Activated CD4-positive, alpha-beta memory T cell treated with anti-CD3 and anti-CD28 coated beads for 36 hours (primary cell): ENCODE results near the gene SAMD14. TPM values are rescaled to one million over a fixed set of nuclear protein-coding genes. Genes with fewer than 3 reads are reported as not detected.
A peak's percentile ranks its signal among the peaks of the same experiment; 100 is the strongest.

Experiments
- CTCF ChIA-PET: fragments of 350-600 bp; sonication (Branson Sonifier 250); formaldehyde crosslinking; loops from one replicate; lab custom pipeline; 2021; ENCODE audit warnings: antibody characterized with exemption, inconsistent platforms; lab: Charles Lee
- POLR2A ChIA-PET: fragments of 350-600 bp; sonication (Branson Sonifier 250); formaldehyde crosslinking; loops from one replicate; lab custom pipeline; 2021; ENCODE audit warnings: antibody characterized with exemption; lab: Charles Lee
- DNase-seq: peaks from one replicate; pipeline ENCODE4 v3.0.0-alpha.2; 2020
- H3K27ac Mint-ChIP-seq: one replicate; pipeline ENCODE4 v1.8.0; 2021; ENCODE audit warnings: mixed read lengths
- H3K27me3 Mint-ChIP-seq: one replicate; pipeline ENCODE4 v1.8.0; 2021; ENCODE audit warnings: mixed read lengths
- H3K36me3 Mint-ChIP-seq: one replicate; pipeline ENCODE4 v1.8.0; 2021; ENCODE audit warnings: mixed read lengths
- H3K4me1 Mint-ChIP-seq: one replicate; pipeline ENCODE4 v1.8.0; 2021; ENCODE audit warnings: low read depth, mixed read lengths
- H3K4me3 Mint-ChIP-seq: one replicate; pipeline ENCODE4 v1.8.0; 2021; ENCODE audit warnings: mild to moderate bottlenecking, mixed read lengths
- H3K9me3 Mint-ChIP-seq: one replicate; pipeline ENCODE4 v1.8.0; 2021; ENCODE audit warnings: mixed read lengths
- intact Hi-C: fragments of 100-400 bp; cut with micrococcal nuclease; formaldehyde crosslinking; loops from one replicate; pipeline ENCODE4 v1.15.1; 2023
- total RNA-seq, 2 experiments: library from RNA; stranded (reverse); gene quantifications; one replicate each; pipeline ENCODE4 v1.2.3, GENCODE V29; 2021

SAMD14 gene
- total RNA-seq, 2 experiments from 2014 or later, result 3.4 to 3.7 TPM

DNA sequence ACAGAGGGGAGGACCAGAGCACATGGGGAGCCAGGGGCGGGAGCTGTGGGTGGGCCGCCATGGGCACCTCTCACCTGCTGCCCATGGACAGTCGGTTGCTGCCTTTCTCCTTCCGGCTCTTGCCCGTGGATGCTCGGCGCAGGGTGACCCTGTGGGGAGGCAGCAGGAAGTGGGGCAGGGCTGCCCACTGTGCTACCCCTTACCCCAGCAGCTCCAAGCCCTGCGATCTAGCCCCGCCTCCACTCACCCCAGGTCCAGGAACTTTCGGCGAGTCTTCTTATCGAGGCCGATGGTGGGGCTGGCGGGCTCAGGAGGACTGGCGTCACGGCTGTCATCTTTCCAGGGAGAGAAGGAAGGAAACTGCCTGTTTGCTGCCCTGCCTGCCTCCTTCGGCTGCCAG lies 14.2 kb downstream of the SAMD14 start:
- Mint-ChIP-seq H3K27me3 (peaks cover 24% of the 10 kb centered on the region), H3K4me3 (no peak overlapping the region), H3K36me3 (no peaks in the 10 kb centered on the region), H3K4me1 (peaks cover 10% of the 10 kb centered on the region), H3K9me3 (no peaks in the 10 kb centered on the region), H3K27ac (no peak overlapping the region)
- ChIA-PET CTCF (interaction anchor here (0.8 to 4.1 kb wide), 16 partner anchors 8 to 193 kb away, joined by 3 to 31 read pairs (median 6); partner anchors contain the start of gene SAMD14), POLR2A (no interaction called here)
- intact Hi-C loops, result loop anchor here (1.0 to 2.0 kb wide), 2 partner anchors 45 to 83 kb away; no protein-coding TSS in a partner anchor
- DNase-seq, result no peak

DNA sequence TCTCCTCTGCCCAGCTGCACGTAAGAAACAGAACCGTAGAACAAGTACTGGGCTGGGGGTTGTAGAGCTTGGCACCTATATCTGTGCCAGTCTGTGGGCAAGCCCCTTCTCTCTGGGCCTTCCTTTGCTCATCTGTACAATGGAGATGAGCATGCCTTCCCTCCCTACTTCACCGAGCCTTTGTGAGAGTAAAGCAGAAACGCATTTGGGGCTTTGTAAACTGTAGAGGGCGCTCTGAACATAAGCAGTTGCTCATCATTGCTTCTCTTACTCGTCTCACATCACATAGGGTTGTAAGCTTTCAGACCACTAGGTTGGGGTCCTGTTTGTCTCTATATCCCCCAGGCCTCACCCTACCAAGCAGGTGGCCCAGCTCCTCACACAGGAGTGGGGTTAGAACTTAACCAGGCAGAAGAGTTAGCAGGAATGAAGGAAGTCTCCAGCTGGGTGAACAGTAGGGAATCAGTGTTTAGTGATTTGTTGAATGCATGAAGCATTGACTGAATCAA lies 15.1 kb downstream of the SAMD14 start:
- no peak overlapping the region for H3K27ac Mint-ChIP-seq
- H3K27me3 Mint-ChIP-seq, result peaks cover 24% of the 10 kb centered on the region
- CTCF ChIA-PET, result interaction anchor here (0.6 to 2.2 kb wide), 26 partner anchors 9 to 328 kb away, joined by 3 to 17 read pairs (median 4); partner anchors contain the start of gene LRRC59
- POLR2A ChIA-PET, result no interaction called here
- H3K4me3 Mint-ChIP-seq, result no peak overlapping the region
- intact Hi-C loops, result loop anchor here (1.0 to 2.0 kb wide), 2 partner anchors 46 to 83 kb away; no protein-coding TSS in a partner anchor
- H3K36me3 Mint-ChIP-seq, result no peaks in the 10 kb centered on the region
- peak; percentile 53 for DNase-seq
- H3K4me1 Mint-ChIP-seq, result peaks cover 10% of the 10 kb centered on the region
- no peaks in the 10 kb centered on the region for H3K9me3 Mint-ChIP-seq

DNA sequence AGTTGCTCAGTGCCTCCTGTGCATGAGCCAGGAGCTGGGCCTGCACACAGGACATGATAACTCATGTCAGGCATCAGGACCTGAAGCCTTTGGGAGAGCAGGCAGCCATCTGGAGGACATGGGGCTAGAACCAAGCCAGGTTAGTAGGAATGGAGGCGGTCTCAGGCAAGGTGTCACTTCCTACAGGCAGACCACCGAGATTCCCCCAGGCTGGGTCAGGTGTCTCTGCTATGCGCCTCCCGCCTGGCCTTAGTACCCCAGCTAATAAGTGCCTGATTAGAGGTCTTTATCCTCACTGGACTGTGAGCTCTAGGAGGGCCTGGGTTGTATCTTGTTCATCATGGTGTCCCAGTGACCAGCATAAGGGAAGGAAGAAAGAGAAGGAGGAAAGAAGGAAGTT lies 15.6 kb downstream of the SAMD14 start:
- Mint-ChIP-seq H3K9me3 (no peaks in the 10 kb centered on the region), H3K27me3 (peaks cover 20% of the 10 kb centered on the region), H3K4me3 (no peak overlapping the region), H3K36me3 (no peaks in the 10 kb centered on the region), H3K4me1 (peaks cover 10% of the 10 kb centered on the region), H3K27ac (no peak overlapping the region)
- POLR2A ChIA-PET, result no interaction called here
- DNase-seq, result no peak
- intact Hi-C loops, result loop anchor here (2.0 kb wide), 1 partner anchor 46 kb away; no protein-coding TSS in a partner anchor
- CTCF ChIA-PET, result interaction anchor here (0.6 to 2.2 kb wide), 25 partner anchors 9 to 328 kb away, joined by 3 to 17 read pairs (median 4); partner anchors contain the start of gene LRRC59

DNA sequence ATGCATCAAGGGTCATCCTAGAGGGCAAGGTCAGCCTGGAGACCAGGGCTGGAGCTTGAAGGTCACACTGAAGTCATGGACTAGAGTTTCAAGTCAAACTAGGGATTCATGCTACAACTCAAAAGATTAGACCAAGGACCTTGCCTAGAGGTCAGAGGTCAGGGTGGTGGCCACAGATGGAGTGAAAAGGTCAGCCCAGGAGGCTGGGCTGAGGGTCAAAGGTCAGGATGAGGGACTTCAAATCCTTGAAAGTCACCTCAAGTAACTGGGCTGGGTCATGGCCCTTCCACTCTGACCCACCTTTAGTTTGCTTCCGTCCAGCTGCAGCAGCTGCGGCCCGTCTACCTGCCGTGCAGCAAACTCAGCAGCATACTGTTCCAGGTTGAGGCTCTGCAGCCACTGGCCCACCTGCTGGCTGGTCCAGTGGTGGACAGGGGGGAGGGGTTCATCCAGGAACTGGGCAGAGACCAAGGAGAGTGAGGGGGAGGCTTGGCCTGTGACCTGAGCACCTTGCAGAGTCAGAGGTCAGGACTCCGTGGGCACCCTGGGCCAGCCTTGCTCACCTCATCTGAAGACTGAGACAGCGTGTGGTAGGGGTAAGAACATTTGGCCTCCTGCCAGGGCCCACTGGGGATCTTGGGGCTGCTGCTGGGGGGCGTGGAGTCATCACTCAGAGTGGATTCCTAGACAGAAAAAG lies 16.2 kb downstream of the SAMD14 start:
- no peak overlapping the region for H3K27ac Mint-ChIP-seq
- H3K27me3 Mint-ChIP-seq, result peaks cover 19% of the 10 kb centered on the region
- no peak for DNase-seq
- ChIA-PET POLR2A (no interaction called here), CTCF (interaction anchor here (0.6 to 3.0 kb wide), 12 partner anchors 12 to 203 kb away, joined by 3 to 17 read pairs (median 6); partner anchors contain the start of gene PDK2)
- no peak overlapping the region for H3K4me3 Mint-ChIP-seq
- intact Hi-C loops, result loop anchor here (2.0 kb wide), 1 partner anchor 47 kb away; no protein-coding TSS in a partner anchor
- no peaks in the 10 kb centered on the region for H3K9me3 Mint-ChIP-seq
- H3K4me1 Mint-ChIP-seq, result peaks cover 10% of the 10 kb centered on the region
- H3K36me3 Mint-ChIP-seq, result no peaks in the 10 kb centered on the region

DNA sequence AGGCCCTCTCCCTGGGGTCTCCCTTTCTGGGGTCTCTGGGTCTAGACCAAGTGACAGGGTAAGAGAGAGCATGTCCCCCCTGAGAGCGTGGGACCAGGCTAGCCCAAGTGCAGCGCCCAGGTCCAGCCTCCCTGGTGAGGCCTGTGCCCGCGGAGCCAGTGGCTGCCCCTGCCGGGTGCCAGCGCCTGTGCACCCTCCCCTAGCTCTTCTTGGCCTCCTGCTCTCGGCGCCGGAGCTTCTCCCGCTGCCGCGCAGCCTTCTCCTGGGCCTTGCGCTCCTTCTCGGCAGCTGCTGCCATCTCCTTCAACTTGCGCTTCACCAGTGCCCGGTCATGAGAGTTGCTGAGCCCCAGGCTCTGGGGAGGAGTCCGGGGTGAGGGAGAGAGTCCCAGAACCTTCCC lies 17.3 kb downstream of the SAMD14 start:
- H3K4me1 Mint-ChIP-seq, result peaks cover 10% of the 10 kb centered on the region
- ChIA-PET CTCF (interaction anchor here (1.0 to 3.0 kb wide), 2 partner anchors 19 to 49 kb away, joined by 3 to 14 read pairs; partner anchors contain the start of gene PDK2), POLR2A (no interaction called here)
- no peaks in the 10 kb centered on the region for H3K36me3 Mint-ChIP-seq
- H3K27ac Mint-ChIP-seq, result no peak overlapping the region
- no peak overlapping the region for H3K4me3 Mint-ChIP-seq
- intact Hi-C loops, result no loop called here
- H3K27me3 Mint-ChIP-seq, result peaks cover 16% of the 10 kb centered on the region
- no peak for DNase-seq
- H3K9me3 Mint-ChIP-seq, result no peaks in the 10 kb centered on the region

DNA sequence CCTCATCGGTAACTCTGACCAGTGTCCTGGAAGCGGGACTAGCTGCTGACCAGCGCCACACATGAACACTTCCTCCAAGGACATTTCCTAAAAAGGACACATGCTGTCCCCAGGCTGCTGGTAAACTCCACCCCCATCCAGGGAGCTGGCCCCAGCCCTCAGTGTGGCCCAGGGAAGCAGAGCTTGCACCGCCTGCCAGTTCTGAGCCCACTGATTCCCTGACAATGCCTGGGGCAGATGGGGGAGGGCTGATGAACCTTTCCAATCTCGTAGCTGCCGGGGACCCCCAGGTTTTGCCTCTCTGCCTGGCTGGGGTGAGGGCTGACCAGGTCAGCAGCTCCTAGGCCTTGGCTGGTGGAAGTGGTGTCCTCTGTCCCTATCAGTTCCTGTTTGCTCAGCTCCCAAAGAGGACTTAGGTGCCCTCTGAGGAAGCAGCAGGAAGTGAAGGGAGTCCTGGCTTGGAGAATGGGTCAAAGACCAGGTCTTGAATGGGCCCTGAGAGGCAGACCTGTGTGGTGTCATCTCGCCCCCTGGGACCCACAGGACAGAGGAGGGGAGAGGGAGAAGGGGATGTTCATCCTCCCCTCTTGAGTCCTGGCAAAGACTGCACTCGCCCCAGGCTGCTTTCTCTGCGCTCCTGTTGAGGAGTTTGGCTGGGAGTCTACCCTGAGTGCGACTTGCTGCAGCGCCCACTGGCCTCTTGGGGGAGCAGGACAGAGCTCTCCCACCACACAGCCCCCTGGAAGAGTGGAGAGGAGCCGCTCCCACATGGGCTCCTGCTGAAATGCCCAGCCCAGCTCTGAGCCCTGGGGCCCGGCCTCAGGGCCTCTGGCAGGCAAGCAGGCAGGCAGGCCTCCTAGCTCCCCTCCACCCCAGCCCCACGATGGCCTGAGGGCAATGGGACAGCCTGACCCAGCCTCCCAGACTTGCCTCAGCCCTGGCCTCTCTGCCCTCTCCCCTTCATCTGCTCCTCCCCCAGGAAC lies 18.0 kb downstream of the SAMD14 start:
- H3K36me3 Mint-ChIP-seq, result no peaks in the 10 kb centered on the region
- no peaks in the 10 kb centered on the region for H3K9me3 Mint-ChIP-seq
- POLR2A ChIA-PET, result no interaction called here

DNA sequence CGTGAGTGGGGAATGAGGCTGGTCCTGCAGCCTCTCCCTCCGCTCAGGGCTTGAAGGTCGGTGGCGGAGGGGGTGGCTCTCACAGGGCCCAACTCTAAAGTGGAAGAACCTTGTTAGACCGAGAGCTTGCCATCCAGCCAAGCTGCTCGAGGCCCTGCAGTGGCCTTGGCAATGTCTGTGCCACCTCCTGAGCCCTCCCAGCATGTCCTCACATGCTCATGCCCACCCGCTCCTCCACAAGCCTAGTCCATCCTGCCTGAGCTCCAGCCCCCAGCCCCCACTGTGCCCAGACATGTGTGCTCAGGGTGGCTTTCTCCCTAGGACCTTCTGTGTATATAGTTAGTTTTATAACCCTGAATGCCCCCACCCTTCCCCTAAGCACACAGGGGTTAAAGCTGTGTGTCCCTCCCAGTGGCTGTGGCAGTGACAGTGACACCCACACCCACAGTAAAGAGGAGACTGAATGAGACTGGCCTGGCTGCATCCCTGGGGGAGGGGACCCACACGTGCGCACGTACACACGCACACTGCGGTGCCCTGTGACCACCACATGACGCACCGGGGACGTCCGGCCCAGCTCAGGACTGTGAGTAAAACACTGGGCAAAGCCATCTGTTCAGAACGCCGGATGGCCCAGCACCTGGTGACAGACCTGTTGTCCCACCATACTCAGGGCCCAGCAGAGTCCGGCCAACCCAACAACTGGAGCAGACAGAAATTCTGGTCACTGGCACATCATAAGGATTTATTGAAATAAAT lies 19.2 kb downstream of the SAMD14 start:
- CTCF ChIA-PET, result interaction anchor here (1.6 to 3.0 kb wide), 2 partner anchors 9 to 17 kb away, joined by 5 to 14 read pairs; partner anchors contain the start of gene PDK2

More for the DNA sequence above, 18.0 kb downstream of the SAMD14 start:
- intact Hi-C loops, result no loop called here
- Mint-ChIP-seq H3K4me1 (peaks cover 7% of the 10 kb centered on the region), H3K4me3 (no peak overlapping the region), H3K27ac (no peak overlapping the region), H3K27me3 (peaks cover 13% of the 10 kb centered on the region)
- CTCF ChIA-PET, result interaction anchor here (0.9 to 3.0 kb wide), 4 partner anchors 8 to 49 kb away, joined by 3 to 14 read pairs (median 4); partner anchors contain the start of gene PDK2
- DNase-seq, result no peak

DNA sequence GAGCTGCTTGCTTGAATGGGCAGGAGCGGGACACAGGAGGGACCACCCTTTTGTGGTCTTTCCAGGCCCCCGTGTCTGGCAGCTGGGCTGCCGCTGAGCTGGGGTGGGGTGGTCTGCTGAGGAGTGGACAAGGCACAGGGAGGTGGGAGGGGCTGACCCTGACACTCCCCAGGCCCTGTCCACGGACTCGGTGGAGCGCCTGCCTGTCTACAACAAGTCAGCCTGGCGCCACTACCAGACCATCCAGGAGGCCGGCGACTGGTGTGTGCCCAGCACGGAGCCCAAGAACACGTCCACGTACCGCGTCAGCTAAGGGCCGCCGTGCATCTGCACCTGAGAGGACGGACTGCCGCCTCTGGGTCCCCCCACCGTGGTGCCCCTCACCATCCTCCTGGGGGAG lies 20.2 kb downstream of the SAMD14 start:
- Mint-ChIP-seq H3K27ac (no peak overlapping the region), H3K36me3 (no peaks in the 10 kb centered on the region), H3K9me3 (no peaks in the 10 kb centered on the region), H3K4me1 (no peaks in the 10 kb centered on the region), H3K27me3 (peaks cover under 1% of the 10 kb centered on the region), H3K4me3 (no peak overlapping the region)
- CTCF ChIA-PET, result interaction anchor here (1.7 to 1.8 kb wide), 2 partner anchors 16 to 36 kb away, joined by 4 to 10 read pairs; no protein-coding TSS in a partner anchor
- POLR2A ChIA-PET, result no interaction called here
- intact Hi-C loops, result no loop called here
- DNase-seq, result no peak

More for the DNA sequence above, 19.2 kb downstream of the SAMD14 start:
- POLR2A ChIA-PET, result no interaction called here
- no peak for DNase-seq
- Mint-ChIP-seq H3K9me3 (no peaks in the 10 kb centered on the region), H3K4me3 (no peak overlapping the region), H3K36me3 (no peaks in the 10 kb centered on the region), H3K27ac (no peak overlapping the region), H3K27me3 (peaks cover 8% of the 10 kb centered on the region), H3K4me1 (peaks cover 3% of the 10 kb centered on the region)
- intact Hi-C loops, result no loop called here

DNA sequence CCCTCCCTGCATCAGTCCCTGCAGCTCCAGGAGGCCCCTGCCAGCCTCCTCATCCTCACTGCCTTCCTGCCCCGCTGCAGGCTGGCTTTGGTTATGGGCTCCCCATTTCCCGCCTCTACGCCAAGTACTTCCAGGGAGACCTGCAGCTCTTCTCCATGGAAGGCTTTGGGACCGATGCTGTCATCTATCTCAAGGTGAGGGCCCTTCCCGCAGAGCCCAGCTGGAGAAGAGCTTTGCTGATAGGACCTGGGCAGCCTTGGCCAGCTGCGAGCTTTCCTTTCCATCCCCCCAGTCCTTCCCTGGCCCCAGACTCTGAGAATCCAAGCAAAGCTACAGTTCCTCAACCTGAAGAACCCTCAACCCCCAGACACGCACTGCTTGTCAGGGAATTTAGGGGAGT lies 20.8 kb downstream of the SAMD14 start:
- H3K4me3 Mint-ChIP-seq, result no peak overlapping the region
- H3K9me3 Mint-ChIP-seq, result no peaks in the 10 kb centered on the region
- intact Hi-C loops, result no loop called here
- POLR2A ChIA-PET, result no interaction called here
- CTCF ChIA-PET, result interaction anchor here (0.7 to 1.8 kb wide), 3 partner anchors 15 to 37 kb away, joined by 3 to 10 read pairs (median 4); no protein-coding TSS in a partner anchor
- no peaks in the 10 kb centered on the region for H3K36me3 Mint-ChIP-seq
- H3K4me1 Mint-ChIP-seq, result no peaks in the 10 kb centered on the region
- no peaks in the 10 kb centered on the region for H3K27me3 Mint-ChIP-seq
- no peak overlapping the region for H3K27ac Mint-ChIP-seq
- DNase-seq, result no peak

DNA sequence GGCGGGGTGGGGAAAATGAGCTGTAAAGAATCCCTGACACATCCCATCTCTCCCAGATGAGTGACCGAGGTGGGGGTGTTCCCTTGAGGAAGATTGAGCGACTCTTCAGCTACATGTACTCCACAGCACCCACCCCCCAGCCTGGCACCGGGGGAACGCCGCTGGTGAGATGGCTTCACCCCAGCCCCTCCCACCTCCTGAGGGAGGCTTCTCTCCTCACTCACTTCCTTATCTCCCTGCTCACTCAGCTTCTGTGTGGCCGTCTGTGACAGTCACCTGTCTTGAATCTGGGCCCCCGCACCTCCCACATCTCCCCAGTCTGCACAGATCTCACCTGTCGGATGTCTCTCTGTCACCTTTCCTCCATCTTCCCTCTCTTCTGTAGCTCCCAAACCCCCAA lies 21.4 kb downstream of the SAMD14 start:
- Mint-ChIP-seq H3K4me3 (no peak overlapping the region), H3K36me3 (no peaks in the 10 kb centered on the region), H3K27me3 (no peaks in the 10 kb centered on the region), H3K27ac (no peak overlapping the region), H3K4me1 (no peaks in the 10 kb centered on the region), H3K9me3 (no peaks in the 10 kb centered on the region)
- ChIA-PET CTCF (interaction anchor here (0.7 to 1.8 kb wide), 4 partner anchors 8 to 38 kb away, joined by 3 to 10 read pairs (median 4); no protein-coding TSS in a partner anchor), POLR2A (no interaction called here)
- intact Hi-C loops, result no loop called here
- no peak for DNase-seq
